Measurements from ENCODE around the gene ZNF778.
"Not testable (repeated sequence)": the region's sequence is repeated elsewhere in the genome, so short reads cannot be mapped to it uniquely, and the experiment has no call there.

The ZNF778 gene

DNA sequence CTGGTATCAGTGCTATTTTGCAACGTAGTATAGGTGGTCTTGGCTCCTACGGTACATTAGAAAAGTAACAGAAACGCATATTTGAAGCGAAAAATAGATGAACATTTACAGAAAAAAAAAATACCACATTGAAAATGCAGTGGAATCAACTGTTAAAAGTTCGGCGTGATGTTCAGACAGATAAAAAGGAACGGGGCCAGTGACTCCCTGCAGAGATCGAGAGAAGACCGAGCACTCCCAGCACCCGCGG lies 440 bp upstream of the ZNF778 start:
- DNase-seq (ENCODE audit: low read depth), result no peak

GRCh38 chr16:89219365-89219764 lies 1.9 kb downstream of the ZNF778 start:
- DNase-seq (ENCODE audit: low read depth), result no peak

DNA sequence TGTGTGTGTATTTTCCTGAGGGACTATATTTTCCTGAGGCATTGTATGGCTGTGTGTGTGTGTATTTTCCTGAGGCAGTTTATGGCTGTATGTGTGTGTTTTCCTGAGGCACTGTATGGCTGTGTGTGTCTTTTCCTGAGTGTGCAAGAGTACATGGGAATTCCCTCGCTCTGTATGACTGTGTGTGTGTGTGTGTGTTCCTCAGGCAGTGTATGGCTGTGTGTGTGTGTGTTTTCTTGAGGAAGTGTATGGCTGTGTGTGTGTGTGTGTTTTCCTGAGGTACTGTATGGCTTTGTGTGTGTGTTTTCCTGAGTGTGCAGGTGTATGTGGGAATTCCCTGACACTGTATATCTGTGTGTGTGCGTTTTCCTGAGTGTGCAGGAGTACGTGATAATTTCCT lies 4.1 kb downstream of the ZNF778 start:
- DNase-seq (ENCODE audit: low read depth), result no peak

GRCh38 chr16:89222931-89223330 lies 5.4 kb downstream of the ZNF778 start:
- DNase-seq (ENCODE audit: low read depth), result no peak

DNA sequence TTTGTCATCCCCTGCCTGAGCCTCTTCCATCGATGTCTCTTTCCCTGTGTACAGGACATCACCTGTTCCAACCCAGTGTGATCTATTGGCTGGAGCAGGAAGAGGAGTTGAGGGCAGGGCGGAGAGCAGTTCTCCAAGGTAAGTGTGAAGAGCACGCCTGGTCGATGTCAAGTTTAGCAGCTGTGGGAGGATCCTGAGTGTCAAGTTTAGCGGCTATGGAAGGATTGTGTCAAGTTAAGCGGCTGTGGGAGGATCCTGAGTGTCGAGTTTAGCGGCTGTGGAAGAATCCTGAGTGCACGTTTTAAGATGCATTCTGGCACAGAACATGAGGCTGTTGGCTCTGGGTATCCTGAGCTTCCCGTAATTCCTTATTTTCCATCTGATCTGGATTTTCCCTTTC lies 7.2 kb downstream of the ZNF778 start:
- DNase-seq (ENCODE audit: low read depth), result no peak

DNA sequence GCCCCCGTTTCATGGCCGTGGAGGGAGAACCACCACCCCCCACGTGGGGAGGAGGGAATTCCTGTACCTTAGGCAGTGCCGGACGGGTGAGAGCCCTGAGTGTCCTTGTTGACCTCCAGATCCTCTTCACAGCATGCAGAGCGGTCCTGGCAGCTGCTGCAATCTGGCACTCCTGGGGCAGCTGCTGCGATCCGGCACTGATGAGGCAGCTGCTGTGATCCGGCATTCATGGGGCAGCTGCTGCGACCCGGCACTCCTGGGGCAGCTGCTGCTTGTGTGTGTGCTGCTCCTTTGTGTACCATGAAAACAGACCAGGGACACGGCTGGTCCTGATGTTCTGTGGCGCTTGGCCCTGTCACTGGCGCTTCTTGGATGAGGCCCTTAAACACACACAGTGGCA lies 12.8 kb downstream of the ZNF778 start:
- DNase-seq (ENCODE audit: low read depth), result no peak

- no peak for DNase-seq (ENCODE audit: low read depth)
Observed at GRCh38 chr16:89232107-89232506, 14.6 kb downstream of the ZNF778 start.

DNA sequence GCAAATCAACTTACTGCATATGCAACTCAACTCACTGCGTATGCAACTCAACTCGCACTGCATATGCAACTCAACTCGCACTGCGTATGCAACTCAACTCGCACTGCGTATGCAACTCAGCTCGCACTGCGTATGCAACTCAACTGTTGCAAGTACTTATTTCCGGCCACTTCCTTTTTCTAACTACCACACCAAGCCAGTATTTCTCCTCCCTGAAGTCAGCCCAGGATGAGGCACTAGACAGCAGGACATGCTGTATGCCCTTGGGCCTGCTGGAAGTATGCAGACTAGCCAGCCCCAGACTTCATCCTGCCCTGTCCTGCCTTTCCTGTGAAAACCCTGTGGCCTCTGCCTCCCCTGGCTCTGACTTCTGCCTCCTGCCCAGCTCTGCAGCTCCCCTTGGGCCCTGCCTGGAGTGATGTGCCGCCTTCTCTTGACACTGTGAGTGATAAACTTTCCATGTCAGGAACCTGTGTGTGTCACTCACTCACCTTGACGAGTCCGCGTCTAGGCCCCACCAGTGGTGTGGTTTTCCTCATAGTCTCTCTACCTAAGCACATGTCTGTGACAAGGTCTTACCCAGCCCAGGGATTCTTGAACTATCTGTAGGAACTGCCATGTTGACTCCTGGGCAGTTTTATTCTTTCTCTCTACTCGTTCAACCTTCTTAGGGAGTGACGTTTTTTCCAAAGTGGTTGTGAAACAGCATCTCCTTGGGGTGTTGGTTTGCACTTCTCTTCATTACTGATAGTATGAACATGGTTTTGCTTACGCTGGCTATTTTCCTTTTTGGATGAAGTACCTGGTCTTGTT lies 16.4 kb downstream of the ZNF778 start:
- DNase-seq (ENCODE audit: low read depth), result no peak

- DNase-seq (ENCODE audit: low read depth), result no peak
Observed at GRCh38 chr16:89237733-89238132, 20.2 kb downstream of the ZNF778 start.

DNA sequence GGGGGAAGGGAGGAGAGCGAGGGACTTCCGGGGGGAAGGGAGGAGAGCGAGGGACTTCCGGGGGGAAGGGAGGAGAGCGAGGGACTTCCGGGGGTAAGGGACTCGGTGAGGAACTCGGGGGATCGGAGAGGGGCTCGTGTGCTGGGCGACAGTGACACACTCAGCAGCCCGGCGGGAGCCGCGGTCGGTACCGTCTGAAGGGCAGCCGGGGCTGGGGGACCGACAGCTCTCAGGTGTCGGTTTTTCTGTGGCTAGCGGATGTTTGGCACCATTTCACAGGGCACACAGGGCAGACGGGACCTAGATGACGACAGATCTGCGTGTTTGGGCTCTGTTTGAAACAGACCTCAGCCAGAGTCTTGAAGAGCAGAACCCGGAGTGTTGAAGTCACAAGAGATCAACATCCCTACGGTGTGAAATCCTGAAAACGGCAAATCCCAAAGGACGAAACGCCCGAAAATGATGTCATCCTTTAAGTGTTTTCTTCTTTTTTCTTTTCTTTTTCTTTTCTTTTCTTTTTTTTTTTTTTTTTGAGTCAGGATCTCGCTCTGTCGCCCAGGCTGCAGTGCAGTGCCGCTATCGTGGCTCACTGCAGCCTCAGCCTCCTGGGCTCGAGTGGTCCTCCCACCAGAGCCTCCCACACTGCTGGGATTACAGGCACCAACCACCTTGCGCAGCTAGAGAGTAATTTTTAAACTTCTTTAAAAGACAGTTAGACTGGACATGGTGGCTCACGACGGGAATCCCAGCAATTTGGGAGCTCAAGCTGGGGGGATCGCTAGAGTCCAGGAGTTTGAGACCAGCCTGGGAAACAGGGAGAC lies 23.9 kb downstream of the ZNF778 start:
- peak; percentile 78 for DNase-seq (ENCODE audit: low read depth)

DNA sequence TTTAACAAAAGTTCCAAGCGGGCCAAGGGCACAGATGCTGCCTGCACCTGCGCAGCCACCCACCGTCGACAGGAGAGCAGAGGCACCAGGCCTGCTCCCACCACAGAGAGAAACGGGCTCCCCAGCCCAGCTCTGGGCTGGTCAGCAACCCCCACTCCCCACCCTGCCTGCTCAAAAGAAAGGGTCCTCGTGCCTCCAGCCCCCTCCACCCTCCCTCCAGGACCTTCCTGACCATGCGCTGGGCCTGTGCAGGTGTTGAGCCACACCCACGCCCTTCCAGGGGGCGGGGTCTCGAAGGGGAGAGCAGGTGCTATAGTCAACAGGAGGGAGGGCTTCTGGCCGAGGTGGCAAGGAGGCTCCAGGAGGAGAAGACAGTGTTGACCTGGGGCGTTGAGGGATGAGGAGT lies 25.3 kb downstream of the ZNF778 start:
- no peak for DNase-seq (ENCODE audit: low read depth)

GRCh38 chr16:89243664-89244063 lies 26.2 kb downstream of the ZNF778 start:
- no peak for DNase-seq (ENCODE audit: low read depth)

DNA sequence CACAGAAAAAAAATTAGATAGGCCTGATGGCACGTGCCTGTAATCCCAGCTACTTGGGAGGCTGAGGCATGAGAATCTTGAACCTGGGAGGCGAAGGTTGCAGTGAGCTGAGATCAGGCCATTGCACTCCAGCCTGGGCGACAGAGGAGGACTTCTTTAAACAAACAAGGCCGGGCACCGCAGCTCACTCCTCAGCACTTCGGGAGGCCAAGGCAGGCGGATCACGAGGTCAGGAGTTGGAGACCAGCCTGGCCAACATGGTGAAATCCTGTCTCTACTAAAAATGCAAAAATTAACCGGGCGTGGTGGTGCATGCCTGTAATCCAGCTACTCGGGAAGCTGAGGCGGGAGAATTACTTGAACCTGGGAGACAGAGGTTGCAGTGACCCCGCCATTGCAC lies 26.8 kb downstream of the ZNF778 start:
- DNase-seq (ENCODE audit: low read depth), result not testable (repeated sequence)

- DNase-seq (ENCODE audit: low read depth), result no peak
Observed at GRCh38 chr16:89244754-89245153, 27.3 kb downstream of the ZNF778 start.

DNA sequence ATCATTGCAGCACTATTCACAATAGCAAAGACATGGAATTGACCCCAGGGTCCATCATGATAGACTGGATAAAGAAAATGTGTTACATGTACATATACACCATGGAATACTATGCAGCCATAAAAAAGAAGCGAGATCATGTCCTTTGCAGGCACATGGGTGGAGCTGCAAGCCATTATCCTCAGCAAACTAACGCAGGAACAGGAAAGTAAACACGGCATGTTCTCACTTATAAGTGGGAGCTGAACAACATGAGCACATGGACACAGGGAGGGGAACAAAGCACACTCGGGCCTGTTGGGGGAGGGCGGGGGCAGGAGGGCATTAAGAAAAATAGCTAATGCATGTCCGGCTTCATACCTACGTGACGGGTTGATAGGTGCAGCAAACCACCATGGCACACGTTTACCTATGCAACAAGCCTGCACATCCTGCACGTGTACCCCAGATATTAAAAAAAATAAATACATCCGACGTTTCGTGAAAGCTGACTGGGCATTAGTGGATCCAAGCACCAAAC lies 28.9 kb downstream of the ZNF778 start:
- no peak for DNase-seq (ENCODE audit: low read depth)

- DNase-seq (ENCODE audit: low read depth), result peak; percentile 65
Observed at GRCh38 chr16:89246903-89247733, 29.6 kb downstream of the ZNF778 start.

DNA sequence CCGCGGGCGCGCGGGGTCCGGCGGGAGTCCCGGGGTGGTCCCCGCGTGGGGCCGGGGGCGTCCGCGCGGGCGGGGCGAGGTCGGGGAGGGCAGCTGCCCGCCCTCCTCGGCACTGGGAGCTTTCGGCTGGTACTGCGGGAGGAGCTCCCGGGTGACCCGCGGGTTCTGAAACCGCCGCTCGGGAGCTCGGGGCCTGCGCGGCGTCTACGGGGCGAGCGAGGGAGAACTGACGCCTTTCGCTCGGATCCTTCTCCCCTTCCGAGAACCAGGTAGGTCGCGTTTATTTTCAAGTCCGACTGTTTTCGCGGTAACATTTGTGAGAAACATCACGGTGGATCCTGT lies 30.2 kb downstream of the ZNF778 start:
- DNase-seq (ENCODE audit: low read depth), result not testable (repeated sequence)

DNA sequence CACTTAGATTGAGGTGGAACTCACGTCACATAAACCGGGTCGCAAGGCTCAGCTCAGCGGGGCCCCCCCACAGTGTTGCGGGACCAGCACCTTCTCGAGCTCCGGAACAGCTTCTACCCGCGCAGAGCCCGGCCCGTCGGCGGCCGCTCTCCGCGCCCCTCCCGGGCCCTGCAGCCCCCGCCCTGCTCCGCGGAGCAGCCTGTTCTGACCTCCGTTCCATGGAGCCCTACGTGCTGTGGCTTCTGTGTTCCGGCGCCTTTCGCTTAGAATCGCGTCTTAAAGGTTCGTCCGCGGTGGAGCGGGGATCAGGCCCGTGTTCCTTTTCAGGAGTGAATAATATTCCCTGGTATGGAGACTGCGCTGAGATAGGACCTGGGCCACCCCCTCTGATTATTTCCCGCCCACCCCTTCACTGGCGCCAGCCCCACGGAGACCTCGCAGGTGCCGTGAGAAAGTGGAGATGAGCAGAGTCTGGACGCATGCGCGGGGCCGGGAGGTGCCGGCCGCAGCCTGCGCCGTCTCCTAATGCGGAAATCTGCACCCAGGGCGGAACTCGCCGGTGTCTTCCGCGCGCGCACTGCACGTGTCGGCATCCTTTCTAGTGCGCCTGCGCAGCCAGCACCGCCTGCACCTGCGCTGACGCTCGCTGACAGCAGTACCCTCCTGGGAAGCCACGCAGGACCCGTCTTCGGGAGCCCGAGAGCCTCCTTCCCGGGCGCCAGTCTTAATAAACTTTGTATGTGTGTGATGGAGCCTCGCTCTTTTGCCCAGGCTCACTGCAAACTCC lies 30.9 kb downstream of the ZNF778 start:
- DNase-seq (ENCODE audit: low read depth), result no peak

DNA sequence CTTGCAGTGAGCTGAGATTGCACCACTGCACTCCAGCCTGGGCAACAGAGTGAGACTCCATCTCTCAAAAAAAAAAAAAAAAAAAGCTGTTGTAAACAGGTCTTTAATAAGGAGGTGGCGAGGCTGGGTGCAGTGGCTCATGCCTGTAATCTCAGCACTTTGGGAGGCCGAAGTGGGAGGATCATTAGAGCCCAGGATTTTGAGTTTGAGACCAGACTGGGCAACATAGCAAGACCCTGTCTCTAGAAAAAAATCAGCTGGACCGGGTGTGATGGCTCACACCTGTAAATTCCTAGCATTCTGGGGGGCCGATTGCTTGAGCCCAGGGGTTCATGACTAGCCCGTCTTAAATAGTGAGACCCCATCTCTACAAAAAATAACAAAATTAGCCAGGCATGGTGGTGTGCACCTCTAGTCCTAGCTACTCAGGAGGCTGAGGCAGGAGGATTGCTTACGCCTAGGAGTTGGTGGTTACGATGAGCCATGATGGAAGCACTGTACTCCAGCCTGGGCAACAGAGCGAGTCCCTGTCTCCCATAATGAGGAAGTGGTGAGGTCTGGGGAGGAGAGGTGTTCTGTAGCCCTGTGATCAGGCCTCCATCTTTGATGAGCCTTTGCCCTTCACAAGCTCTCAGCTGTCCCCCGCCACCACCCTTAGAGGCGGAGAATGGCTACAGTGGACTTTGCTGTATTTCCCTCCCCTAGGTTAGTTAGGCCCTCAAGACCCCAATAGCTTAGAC lies 36.2 kb downstream of the ZNF778 start:
- DNase-seq (ENCODE audit: low read depth), result no peak

GRCh38 chr16:89256651-89257254 lies 39.2 kb downstream of the ZNF778 start:
- DNase-seq (ENCODE audit: low read depth), result peak; percentile 25

DNA sequence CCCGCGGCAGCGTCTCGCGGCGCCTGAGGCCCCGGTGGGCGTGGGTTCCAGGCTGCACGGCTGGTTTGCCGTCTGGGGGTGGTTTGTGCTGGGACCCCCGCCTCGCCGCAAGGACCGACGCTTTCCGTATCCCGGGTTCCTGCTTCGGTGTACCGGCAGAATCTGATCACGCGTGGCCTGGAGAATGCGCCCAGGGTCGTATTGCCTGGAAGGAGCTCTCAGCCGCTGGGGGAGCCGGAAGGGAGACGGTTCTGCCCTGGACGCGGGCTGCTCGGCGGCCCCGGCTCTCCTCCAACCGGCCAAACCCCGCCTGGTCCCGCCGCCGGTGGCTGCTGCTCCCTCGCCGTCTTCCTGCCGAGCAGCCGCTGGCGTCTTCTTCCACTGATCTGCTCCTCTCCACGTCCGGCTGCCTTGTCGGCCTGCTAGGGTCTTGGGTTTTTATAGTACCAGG lies 39.8 kb downstream of the ZNF778 start:
- DNase-seq (ENCODE audit: low read depth), result no peak

Measured in fibroblast of gingiva (primary cell).